Right lobe of liver (tissue), 4 donors: Measurements from ENCODE around the gene FMO3.

Experiments
- CTCF ChIP-seq, 4 donors: fragments of 200-600 bp in 3 of 4; fragments of 450-650 bp in 1 of 4; IDR thresholded peaks; one replicate each; pipeline versions ENCODE4 v1.5.1 to v1.8.0; 2016 to 2022; ENCODE audit warnings: antibody characterized with exemption in 4 of 4, mild to moderate bottlenecking in 2 of 4
- POLR2A ChIP-seq: fragments of 450-650 bp; IDR thresholded peaks from one replicate; pipeline ENCODE4 v1.6.1; 2017; ENCODE audit warnings: antibody characterized with exemption, mild to moderate bottlenecking
- donor health status: DM: no; HTN: no; CAD: no.
- donor health status: DM: no; HTN: no; CAD: no.
- donor health status: DM: no; HTN: yes; CAD: no.

DNA sequence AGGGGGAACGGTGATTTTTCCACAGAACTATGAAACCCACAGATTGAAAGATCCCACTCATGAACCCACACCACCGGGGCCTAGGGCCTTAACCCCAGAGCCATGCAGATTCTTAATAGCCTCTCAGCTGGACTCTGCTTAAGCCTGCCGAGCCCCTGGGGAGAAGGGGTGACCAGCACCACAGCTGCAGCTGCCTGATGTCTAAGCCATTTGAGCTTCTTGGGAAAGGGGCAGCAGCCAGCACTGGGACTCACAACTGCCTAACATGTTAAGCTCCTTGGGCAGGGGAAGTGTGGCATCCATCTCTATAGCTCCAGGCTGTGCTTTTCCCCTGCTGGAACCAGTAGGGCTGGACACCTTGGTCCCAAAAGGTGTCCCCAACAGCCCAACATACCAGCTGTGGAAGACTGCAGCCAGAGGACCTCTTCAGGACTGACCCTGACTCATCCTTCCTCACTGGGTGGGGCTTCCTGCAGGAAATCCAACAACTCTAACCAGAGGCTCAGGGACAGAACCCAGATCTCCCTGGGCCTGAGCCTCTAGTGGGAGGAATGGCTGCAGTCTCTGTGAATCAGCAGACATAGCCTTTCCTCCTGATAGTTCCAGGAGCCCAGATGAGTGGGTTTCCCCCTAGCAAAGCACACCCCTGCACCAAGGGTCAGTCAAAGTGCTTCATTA lies 34.6 kb upstream of the FMO3 start:
- no peak for TF ChIP-seq CTCF (IDR thresholded peaks at IDR 0.05)
- TF ChIP-seq POLR2A, result no peak
